NCI-H526 treated with DMSO at 0.1 percent for 48 hours (cell line): ENCODE results near the gene MAPT.
"Not testable (repeated sequence)": the region's sequence is repeated elsewhere in the genome, so short reads cannot be mapped to it uniquely, and the experiment has no call there.

Experiments used
- DNase-seq: peaks from one replicate; lab custom pipeline; 2025; lab: John Stamatoyannopoulos, UW

MAPT gene

DNA sequence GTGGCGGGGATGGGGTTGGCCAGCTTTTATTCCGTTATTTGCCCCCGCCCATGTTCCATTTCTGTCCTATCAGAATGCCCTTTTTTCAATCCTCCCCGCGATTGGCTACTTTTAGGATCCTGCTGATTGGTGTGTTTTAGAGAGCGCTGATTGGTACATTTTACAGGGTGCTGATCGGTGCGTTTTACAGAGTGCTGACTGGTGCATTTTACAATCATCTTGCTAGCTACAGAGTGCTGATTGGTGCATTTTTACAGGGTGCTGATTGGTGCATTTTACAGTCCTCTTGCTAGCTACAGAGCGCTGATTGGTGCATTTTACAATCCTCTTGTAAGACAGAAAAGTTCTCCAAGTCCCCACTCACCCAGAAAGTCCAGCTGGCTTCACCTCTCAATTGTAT is 32.2 kb upstream of the MAPT start:
- not testable (repeated sequence) for DNase-seq

DNA sequence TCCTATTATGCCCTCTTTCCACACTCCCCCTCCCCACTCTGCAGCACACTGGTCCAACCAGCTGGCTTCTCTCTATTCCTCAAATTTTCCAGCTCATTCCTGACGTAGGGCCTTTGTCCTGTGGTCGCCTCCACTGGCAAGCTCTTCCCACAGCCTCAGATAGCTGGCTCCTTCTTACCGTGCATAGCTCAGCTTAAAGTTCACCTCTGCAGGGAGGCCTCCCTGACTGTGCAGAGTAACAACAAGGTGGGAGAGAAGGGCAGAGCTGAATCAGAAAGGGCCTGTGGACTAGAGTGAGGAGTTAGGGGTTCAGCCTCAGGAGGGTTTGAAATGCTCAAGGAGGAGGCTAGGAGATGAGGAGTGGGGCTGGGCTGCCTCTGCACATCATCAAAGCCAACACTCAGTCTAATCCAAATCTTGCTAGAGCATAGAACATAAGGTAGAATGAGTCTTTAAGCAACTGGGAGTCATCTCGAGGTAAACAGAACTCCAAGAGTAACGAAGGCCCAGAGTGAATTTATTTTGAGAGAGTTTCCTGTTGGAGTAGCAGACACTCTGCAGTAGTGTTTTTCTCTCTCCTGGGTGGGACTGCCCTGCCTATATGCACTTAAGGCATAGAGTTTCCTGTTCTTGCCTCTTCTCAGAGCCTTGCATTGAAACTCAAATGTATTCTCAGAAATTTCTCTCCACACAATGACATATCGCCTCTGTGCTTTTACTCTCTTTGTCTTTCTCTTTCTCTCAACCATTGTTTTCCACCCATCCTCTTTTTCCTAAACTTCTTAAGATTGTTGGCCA is 30.3 kb upstream of the MAPT start:
- DNase-seq: no peak

DNA sequence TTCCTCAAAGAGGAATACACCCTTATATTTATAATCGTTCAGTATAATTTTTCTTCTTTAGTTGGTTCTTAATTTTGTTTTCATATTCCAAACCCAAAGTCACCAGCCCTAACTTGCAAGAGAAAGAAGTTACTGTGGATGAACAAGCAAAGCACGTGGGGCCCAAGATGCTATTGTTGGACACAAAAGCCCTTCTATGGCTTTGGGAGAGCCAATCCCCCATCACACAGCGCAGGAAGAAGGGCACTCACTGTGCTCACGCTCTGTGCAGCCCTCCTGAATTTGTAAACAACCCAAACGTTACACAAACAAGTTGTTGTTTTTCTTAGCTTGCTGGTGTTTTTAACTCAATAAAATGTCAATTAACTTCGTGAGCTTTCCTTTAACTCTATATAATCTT is 27.2 kb upstream of the MAPT start:
- no peak for DNase-seq

GRCh38 chr17:45867702-45868101 is 26.7 kb upstream of the MAPT start:
- no peak for DNase-seq

DNA sequence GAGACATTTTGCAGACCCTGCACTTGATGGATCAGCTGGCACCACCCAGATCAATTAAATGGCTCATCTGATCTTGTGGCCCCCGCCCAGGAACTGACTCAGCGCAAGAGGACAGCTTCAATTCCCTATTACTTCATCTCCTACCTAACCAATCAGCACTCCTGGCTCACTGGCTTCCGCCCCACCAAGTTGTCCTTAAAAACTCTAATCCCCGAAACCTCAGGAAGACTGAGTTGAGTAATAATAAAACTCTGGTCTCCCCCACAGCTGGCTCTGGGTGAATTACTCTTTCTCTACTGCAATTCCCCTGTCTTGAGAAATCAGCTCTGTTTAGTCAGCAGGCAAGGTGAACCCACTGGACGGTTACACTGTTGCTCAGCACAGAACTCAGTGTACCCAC is 26.1 kb upstream of the MAPT start:
- DNase-seq: no peak

DNA sequence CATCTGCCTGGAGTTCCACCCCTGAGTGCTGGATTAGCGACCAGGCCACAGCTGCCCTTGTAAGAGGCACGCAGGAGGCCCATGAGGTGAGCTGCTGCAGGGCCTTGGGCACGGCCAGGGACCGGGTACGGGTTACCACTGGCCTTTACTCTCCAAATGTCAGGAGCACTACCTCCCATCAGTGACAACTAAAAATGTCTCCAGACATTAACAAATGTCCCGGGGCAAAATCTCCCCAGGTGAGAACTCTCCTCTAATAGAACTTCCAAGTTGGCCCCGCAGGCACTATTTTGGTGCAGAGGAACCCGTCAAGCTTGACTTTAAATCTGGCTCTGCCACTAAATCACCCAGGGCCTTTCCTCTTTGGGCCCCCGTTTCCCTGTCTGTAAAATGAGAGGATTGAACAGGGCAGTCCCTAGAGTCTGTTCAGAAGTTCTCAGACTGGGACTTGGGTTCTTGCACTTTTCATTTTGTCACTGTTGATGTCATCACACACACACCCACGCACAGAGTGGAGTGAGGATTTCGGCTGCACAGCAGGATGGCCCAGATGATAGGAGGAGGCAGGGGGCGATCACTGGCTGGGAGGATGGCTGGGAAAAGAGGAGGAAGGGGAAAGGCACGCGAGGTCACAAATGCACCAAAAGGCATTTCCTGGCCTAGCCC is 24.5 kb upstream of the MAPT start:
- DNase-seq: no peak

- no peak for DNase-seq
Observed at GRCh38 chr17:45870342-45870974, 23.9 kb upstream of the MAPT start.

GRCh38 chr17:45871718-45872117 is 22.6 kb upstream of the MAPT start:
- DNase-seq: no peak

- DNase-seq: no peak
Observed at GRCh38 chr17:45873728-45874127, 20.6 kb upstream of the MAPT start.

DNA sequence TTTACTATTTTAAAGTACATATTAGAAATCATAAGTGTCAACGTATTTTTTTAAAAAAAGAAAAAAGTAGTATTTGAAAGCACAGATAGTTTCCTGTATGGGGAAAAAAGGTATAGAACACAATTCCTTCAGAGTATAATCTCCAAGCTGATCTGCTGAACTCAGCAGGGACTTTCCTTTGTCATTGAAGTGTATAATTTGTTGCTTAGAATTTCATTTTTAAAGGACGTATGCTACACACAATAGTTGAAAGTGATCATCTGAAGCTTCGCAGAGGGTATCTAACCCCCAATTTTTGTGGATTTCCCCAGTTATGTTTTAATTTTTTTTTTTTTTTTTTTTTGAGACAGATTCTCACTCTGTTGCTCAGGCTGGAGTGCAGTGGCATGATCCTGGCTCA is 20.2 kb upstream of the MAPT start:
- DNase-seq: no peak

DNA sequence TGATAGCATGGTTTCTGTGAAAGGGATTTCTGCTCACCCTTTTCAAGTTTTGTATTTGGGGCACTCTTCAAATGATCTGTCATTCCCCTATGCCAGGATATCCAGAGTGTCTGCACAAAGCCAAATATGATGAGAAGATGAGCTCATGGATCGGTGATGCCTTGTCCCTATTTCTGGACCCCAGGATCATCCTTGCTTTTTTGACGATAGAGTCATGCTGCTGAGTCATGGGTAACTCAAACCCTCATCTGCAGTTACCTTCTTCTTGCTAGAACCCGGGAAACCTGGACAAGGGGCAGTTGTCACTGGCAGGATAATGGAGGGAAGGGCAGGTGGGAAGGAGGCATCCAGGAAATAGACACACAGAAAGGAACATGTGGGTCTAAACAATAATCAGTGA is 17.8 kb upstream of the MAPT start:
- DNase-seq: no peak

DNA sequence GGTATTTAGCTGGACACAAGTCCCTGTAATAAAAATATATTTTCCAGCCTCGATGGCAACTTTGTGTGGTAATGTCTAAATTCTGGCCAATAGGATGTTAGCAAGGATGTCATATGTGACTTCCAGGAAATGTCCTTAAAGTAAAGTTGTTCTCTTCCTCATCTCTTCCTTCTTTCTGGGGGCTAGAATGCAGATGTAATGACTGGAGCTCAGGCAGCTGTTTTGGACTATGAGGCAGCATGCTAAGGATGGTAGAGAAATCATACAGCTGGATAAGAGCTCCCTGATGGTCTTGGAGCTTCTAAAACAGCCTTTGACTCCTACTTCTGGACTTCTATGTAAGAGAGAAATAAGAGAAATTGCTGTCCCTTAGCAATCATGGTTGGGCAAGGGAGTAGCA is 16.9 kb upstream of the MAPT start:
- DNase-seq: no peak

DNA sequence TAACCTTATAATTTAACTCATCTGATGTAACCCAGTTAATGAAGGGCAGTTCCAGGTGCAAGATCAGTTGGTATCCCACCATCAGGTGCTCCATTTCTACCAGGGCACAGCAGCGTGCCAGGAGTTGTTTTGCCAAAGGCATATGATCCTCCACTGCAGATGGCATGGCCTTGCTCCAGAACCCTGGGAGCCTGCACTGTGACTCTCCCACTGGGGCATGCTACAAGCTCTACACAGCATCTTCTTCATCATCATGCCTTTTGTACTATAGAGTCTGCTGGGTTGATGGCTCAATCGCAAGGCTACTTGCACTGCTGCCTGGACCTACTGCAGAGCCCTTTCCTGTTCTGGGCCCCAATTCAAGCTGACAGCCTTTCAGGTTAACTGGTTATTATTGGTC is 11.3 kb upstream of the MAPT start:
- no peak for DNase-seq

- DNase-seq: no peak
Observed at GRCh38 chr17:45886852-45887251, 7.5 kb upstream of the MAPT start.

- DNase-seq: no peak
Observed at GRCh38 chr17:45888392-45888791, 6.0 kb upstream of the MAPT start.

GRCh38 chr17:45889579-45889978 is 4.8 kb upstream of the MAPT start:
- no peak for DNase-seq

- peak; percentile 39 for DNase-seq
Observed at GRCh38 chr17:45893725-45894021, 681 bp upstream of the MAPT start.

GRCh38 chr17:45895304-45895968 is 1.1 kb downstream of the MAPT start:
- DNase-seq: peak; percentile 57

DNA sequence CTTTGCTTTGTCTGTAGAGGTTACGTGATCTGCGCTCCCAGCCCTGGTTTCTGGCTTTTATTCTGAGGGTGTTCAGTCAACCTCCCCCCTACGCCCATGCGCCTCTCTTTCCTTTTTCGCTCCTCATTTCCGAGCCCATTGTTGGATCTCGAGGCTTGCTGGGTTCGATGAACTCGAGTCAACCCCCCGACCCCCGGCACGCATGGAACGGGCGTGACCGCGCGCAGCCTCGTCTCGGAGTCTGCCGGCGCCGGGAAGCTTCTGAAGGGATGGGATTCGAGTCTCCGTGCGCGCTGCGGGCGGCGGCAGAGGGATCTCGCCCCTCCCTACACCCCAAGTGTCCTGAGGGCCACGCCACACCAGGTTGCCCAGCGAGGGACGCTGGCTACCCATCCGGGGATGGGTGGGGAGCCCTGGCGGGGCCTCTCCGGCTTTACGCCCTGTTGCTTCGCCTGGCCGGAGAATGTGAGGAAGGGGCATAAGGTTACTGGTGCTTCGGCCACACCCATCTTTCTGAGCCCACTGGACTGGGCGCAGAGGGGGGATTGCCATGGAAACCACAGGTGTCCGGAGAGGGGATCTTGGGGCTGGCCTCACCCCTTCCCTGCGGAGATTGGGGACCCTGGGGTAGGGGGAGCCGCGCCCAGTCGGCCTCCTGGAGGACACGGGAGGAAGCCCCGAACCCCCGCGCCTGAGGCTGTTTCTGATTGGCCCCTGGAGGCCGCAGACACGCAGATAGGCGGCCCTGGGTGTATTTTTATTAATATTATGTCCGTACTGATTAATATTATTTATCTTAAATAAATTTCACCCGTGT is 1.8 kb downstream of the MAPT start:
- DNase-seq: no peak

DNA sequence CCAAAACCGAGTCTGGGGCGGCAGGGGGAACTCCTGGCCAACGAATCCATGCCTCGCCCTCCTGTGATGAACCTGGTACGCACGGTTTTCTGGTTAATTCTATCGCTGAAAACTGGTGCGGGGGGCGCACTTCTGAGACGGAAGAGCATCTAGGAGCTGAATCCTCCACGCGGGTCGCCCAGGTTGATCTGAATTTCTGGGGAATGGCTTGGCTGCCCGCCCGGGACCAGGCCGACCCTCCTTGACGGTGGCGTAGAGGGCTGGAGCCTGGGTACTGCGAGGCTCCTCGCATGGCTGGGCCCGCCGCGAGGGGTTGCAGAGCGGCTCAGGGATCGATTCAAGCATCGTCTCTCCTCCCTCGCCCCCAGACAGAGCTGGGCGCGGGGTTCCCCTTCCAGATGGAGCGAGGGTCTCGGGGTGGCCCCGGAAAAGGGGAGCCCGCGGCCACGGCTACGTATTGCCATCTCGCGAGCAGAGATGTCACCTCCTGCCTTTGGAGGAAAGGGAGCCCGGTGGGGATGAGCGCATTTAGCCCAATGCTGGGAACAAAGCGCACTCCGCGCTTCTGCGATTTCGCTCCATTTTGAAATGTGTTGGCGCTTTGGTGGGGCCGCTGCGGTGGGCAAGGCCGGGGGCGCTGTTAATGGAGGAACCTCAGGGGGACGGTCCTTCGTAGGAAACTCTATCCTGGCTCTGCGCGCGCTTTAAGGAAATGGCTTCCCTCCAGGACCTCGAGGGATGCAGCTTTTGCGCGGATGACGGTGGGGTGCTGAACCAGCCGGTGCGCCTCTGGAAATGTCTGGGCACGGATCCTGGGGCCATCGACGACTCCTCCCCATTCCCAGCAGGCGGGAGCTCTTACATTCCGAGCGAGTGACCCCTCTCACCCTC is 2.7 kb downstream of the MAPT start:
- DNase-seq: no peak

GRCh38 chr17:45900136-45900535 is 5.8 kb downstream of the MAPT start:
- DNase-seq: no peak
